GM12801 (cell line): ENCODE results near the gene CACNA1C.

ENCODE experiments used
- CTCF ChIP-seq: IDR thresholded peaks from one replicate; pipeline ENCODE4 v1.5.1; 2011; ENCODE audit warnings: control low read depth; ENCODE audit not compliant: insufficient read length; ENCODE audit errors: extremely low read depth

CACNA1C gene

GRCh38 chr12:2383325-2384028 is 330.7 kb downstream of the CACNA1C start:
- TF ChIP-seq CTCF, result no peak

GRCh38 chr12:2384029-2384386 is 331.2 kb downstream of the CACNA1C start:
- TF ChIP-seq CTCF, result no peak

GRCh38 chr12:2384533-2385351 is 332.0 kb downstream of the CACNA1C start:
- TF ChIP-seq CTCF, result no peak

GRCh38 chr12:2385529-2385928 is 332.7 kb downstream of the CACNA1C start:
- TF ChIP-seq CTCF, result no peak

GRCh38 chr12:2386566-2386965 is 333.8 kb downstream of the CACNA1C start:
- TF ChIP-seq CTCF, result no peak

- no peak for TF ChIP-seq CTCF
These were observed 334.5 kb downstream of the CACNA1C start for GRCh38 chr12:2387103-2387834.

GRCh38 chr12:2389079-2389790 is 336.4 kb downstream of the CACNA1C start:
- no peak for TF ChIP-seq CTCF
